ENCODE data around the gene ZC3H18. TPM values are rescaled to one million over a fixed set of nuclear protein-coding genes. Genes with fewer than 3 reads are reported as not detected.

Gene ZC3H18
- total and polyA plus RNA-seq, 7 donors, result 9.6 to 37.7 (median 16.1) TPM

DNA sequence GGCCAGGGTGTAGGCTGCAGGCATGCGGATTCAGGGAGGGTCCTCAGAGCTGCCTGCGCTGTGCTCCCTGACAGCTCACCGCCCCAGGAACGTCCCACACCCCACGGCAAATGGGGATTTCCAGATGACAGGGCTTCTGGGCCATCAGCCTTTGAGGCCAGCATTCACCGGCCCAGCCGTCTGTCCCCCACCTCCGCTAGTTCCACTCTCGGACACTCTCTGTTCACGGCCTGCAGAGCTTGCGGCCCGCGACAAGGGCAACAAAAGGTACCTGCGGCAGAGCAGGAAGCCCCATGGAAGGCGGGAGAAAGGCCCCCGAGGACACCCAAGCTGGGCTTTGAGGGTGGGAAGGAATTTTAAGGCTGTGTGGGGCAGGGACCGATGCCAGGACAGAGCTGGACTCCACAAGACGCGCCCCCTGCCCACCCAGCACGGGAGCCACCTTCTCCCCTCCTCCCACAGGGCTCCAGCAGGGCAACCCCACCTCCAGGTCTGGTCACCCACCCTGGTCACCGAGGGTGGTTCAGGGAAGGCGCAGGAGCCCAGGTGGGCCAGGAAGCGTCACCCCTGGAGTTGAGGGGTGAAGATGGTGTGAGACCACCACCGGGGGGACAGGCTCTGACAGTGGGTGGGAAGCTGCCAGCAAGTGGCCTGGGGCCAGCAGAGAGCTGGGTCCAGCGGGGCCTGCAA, 86.2 kb downstream of the ZC3H18 start:
- TF ChIP-seq POLR2A (IDR thresholded peaks at IDR 0.05), result no peak
- no peak for TF ChIP-seq EP300 (IDR thresholded peaks at IDR 0.05)
- TF ChIP-seq POLR2AphosphoS5 (IDR thresholded peaks at IDR 0.05), result no peak
- TF ChIP-seq, protein P1, sequence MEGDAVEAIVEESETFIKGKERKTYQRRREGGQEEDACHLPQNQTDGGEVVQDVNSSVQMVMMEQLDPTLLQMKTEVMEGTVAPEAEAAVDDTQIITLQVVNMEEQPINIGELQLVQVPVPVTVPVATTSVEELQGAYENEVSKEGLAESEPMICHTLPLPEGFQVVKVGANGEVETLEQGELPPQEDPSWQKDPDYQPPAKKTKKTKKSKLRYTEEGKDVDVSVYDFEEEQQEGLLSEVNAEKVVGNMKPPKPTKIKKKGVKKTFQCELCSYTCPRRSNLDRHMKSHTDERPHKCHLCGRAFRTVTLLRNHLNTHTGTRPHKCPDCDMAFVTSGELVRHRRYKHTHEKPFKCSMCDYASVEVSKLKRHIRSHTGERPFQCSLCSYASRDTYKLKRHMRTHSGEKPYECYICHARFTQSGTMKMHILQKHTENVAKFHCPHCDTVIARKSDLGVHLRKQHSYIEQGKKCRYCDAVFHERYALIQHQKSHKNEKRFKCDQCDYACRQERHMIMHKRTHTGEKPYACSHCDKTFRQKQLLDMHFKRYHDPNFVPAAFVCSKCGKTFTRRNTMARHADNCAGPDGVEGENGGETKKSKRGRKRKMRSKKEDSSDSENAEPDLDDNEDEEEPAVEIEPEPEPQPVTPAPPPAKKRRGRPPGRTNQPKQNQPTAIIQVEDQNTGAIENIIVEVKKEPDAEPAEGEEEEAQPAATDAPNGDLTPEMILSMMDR (IDR thresholded peaks at IDR 0.05), result no peak
- no peak for DNase-seq
- H3K4me1 ChIP-seq, result peaks cover 0 to 7% (median 3%) of the 10 kb centered on the region in 4 donors
- H3K36me3 ChIP-seq, result peaks cover 0 to 61% (median 4%) of the 10 kb centered on the region in 4 donors
- H3K27me3 ChIP-seq, result peaks cover 0 to 3% (median 0%) of the 10 kb centered on the region in 3 donors
- H3K4me3 ChIP-seq, result no peak overlapping the region
- WGBS, 2 donors, result 90 to 91% methylated on average over 25 of the region's 25 CpGs
- no peaks in the 10 kb centered on the region for H3K9me3 ChIP-seq
- H3K27ac ChIP-seq, result no peak overlapping the region
- intact Hi-C loops (cut with DNase I), result no loop called here

DNA sequence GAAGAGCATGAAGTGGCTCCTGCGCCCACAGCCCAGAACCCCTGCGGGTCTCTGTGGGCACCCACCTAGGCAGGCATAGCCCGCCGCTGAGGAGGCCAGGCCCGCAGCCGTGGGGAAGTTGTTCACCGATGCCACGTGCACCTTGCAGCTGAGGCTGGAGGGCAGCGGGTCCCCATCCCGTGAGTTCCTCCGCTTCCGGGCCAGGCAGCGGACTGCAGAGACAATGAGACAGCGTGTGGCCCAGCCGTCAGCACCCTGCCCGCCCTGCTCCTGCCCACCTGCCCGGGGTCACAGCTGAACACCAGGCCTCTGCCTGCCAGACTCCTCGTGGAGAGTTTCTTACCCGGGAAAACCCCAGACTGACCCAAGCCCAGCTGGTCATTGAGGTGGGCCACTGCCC, 87.2 kb downstream of the ZC3H18 start:
- DNase-seq, result no peak
- Histone ChIP-seq H3K4me1 (peaks cover 0 to 12% (median 5%) of the 10 kb centered on the region in 4 donors), H3K4me3 (no peak overlapping the region), H3K27ac (no peak overlapping the region), H3K36me3 (peaks cover 0 to 59% (median 4%) of the 10 kb centered on the region in 4 donors), H3K27me3 (no peaks in the 10 kb centered on the region), H3K9me3 (no peaks in the 10 kb centered on the region)
- TF ChIP-seq EP300 (IDR thresholded peaks at IDR 0.05) (no peak), POLR2A (IDR thresholded peaks at IDR 0.05) (no peak), POLR2AphosphoS5 (IDR thresholded peaks at IDR 0.05) (no peak)
- TF ChIP-seq, protein P1 (IDR thresholded peaks at IDR 0.05), result no peak
- intact Hi-C loops (cut with DNase I), result no loop called here
- 94% methylated on average over 19 of the region's 19 CpGs for WGBS, 2 donors

DNA sequence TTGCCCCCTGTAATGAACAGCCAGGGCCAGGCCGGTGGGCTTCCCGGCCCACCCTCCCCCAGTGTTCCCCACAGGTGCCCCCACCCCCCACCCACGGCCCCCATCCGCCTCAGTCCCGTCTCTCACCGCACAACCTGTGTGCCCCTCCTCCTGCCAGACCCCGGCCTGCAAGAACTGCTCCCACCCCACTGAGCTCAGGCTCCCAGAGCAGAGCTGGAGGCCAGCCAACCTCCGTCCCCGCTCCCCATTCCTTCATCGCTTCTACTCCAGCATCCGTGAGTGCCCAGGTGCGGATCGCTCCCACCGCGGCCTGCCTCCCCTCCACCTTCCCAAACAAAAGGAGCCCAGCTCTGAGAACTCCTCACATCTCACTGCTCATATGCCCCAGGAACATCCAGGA, 88.5 kb downstream of the ZC3H18 start:
- TF ChIP-seq, protein P1 (IDR thresholded peaks at IDR 0.05), result no peak
- TF ChIP-seq POLR2A (IDR thresholded peaks at IDR 0.05) (no peak), POLR2AphosphoS5 (IDR thresholded peaks at IDR 0.05) (no peak), EP300 (IDR thresholded peaks at IDR 0.05) (no peak)
- intact Hi-C loops (cut with DNase I), result no loop called here
- 93 to 95% methylated on average over 15 of the region's 15 CpGs for WGBS, 2 donors
- Histone ChIP-seq H3K27me3 (no peaks in the 10 kb centered on the region), H3K4me3 (no peak overlapping the region), H3K36me3 (peaks cover 0 to 45% (median 4%) of the 10 kb centered on the region in 4 donors), H3K27ac (no peak overlapping the region), H3K4me1 (peaks cover 0 to 15% (median 9%) of the 10 kb centered on the region in 4 donors), H3K9me3 (no peaks in the 10 kb centered on the region)
- no peak for DNase-seq

DNA sequence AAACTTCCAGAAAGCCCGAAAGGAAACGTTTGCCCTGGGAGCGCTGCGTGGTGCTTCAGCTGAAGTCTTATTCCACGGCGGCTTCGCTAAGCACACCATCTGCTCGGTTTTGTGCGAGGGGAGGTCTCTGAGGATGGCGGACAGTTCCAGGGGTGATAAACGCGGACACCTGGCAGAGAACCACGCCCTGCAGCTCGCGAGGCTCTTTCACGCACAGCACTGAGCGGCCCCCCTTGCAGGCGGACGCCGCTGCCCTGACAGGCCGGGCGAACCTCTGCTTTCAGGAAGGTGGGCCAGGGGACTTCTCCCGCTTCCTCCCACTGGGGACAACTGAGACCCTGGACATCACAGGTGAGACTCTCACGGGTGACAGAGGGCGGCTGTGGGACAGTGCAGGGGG, 89.0 kb downstream of the ZC3H18 start:
- peaks cover 0 to 41% (median 4%) of the 10 kb centered on the region in 4 donors for H3K36me3 ChIP-seq
- H3K4me3 ChIP-seq, result no peak overlapping the region
- H3K27me3 ChIP-seq, result no peaks in the 10 kb centered on the region
- intact Hi-C loops (cut with DNase I), result no loop called here
- no peaks in the 10 kb centered on the region for H3K9me3 ChIP-seq
- H3K27ac ChIP-seq, result no peak overlapping the region
- H3K4me1 ChIP-seq, result peaks cover 0 to 20% (median 14%) of the 10 kb centered on the region in 4 donors
- no peak for DNase-seq
- TF ChIP-seq POLR2A (IDR thresholded peaks at IDR 0.05), result no peak
- TF ChIP-seq, protein P1 (IDR thresholded peaks at IDR 0.05), result no peak
- no peak for TF ChIP-seq EP300 (IDR thresholded peaks at IDR 0.05)
- no peak for TF ChIP-seq POLR2AphosphoS5 (IDR thresholded peaks at IDR 0.05)
- 92 to 95% methylated on average over 25 of the region's 25 CpGs for WGBS, 2 donors
